ENCODE data around the gene GP1BB.

The GP1BB gene

GRCh38 chr22:19767427-19768341 is 44.3 kb downstream of the GP1BB start:
- no peak for DNase-seq

- no peak for DNase-seq
Measured at GRCh38 chr22:19769393-19769715, 46.0 kb downstream of the GP1BB start.

- DNase-seq, result no peak
Measured at GRCh38 chr22:19770349-19771220, 47.2 kb downstream of the GP1BB start.

- DNase-seq, result no peak
Measured at GRCh38 chr22:19772422-19772672, 49.0 kb downstream of the GP1BB start.

GRCh38 chr22:19772673-19773469 is 49.5 kb downstream of the GP1BB start:
- no peak for DNase-seq

- no peak for DNase-seq
Measured at GRCh38 chr22:19773470-19774040, 50.2 kb downstream of the GP1BB start.
